Neural progenitor cell (in vitro differentiated cells): Measurements from ENCODE around the gene LRP1-AS. TPM values are rescaled to one million over a fixed set of nuclear protein-coding genes. Genes with fewer than 3 reads are reported as not detected.

Experiments used
- DNase-seq: peaks from one replicate; pipeline ENCODE4 v3.0.0-alpha.2; 2016; ENCODE audit warnings: low spot score
- H2AFZ ChIP-seq: fragments of 200-600 bp; sonication (generic); replicated peaks from 2 replicates; pipeline ENCODE4 v1.6.1; 2016; ENCODE audit warnings: antibody characterized with exemption
- H3F3A ChIP-seq: fragments of 200-600 bp; sonication (generic); 2 replicates; pipeline ENCODE4 v1.6.1; 2016; ENCODE audit warnings: antibody characterized with exemption, low read depth
- H3K27ac ChIP-seq: fragments of 200-600 bp; sonication (generic); 2 replicates; pipeline ENCODE4 v1.5.1; 2016; ENCODE audit warnings: mild to moderate bottlenecking
- H3K27me3 ChIP-seq: fragments of 200-600 bp; sonication (generic); 2 replicates; pipeline ENCODE4 v1.6.1; 2016; ENCODE audit warnings: mild to moderate bottlenecking, moderate library complexity
- H3K36me3 ChIP-seq: fragments of 200-600 bp; sonication (generic); 2 replicates; pipeline ENCODE4 v1.5.1; 2016
- H3K4me1 ChIP-seq: fragments of 200-600 bp; sonication (generic); 2 replicates; pipeline ENCODE4 v1.6.1; 2016; ENCODE audit warnings: mixed run types
- H3K4me2 ChIP-seq: fragments of 200-600 bp; sonication (generic); 2 replicates; pipeline ENCODE4 v1.6.1; 2016
- H3K4me3 ChIP-seq: fragments of 200-600 bp; sonication (generic); 2 replicates; pipeline ENCODE4 v1.5.1; 2016
- H3K79me2 ChIP-seq: fragments of 200-600 bp; sonication (generic); 2 replicates; pipeline ENCODE4 v1.6.1; 2016; ENCODE audit warnings: low read depth
- H3K9ac ChIP-seq: fragments of 200-600 bp; sonication (generic); 2 replicates; pipeline ENCODE4 v1.6.1; 2016
- H3K9me3 ChIP-seq: fragments of 200-600 bp; sonication (generic); 2 replicates; pipeline ENCODE4 v1.5.1; 2016; ENCODE audit warnings: low read depth
- H4K20me1 ChIP-seq: fragments of 200-600 bp; sonication (generic); 2 replicates; pipeline ENCODE4 v1.6.1; 2016; ENCODE audit warnings: low read depth
- H3K27ac Mint-ChIP-seq: 3 replicates; pipeline ENCODE4 v1.8.0; 2021; ENCODE audit warnings: mixed read lengths
- H3K27me3 Mint-ChIP-seq: 2 replicates; pipeline ENCODE4 v1.8.0; 2022; ENCODE audit warnings: low read depth, mild to moderate bottlenecking, inconsistent platforms, moderate library complexity, mixed read lengths; ENCODE audit not compliant: insufficient read depth
- H3K36me3 Mint-ChIP-seq: 3 replicates; pipeline ENCODE4 v1.8.0; 2021; ENCODE audit warnings: mixed read lengths
- H3K4me1 Mint-ChIP-seq: 3 replicates; pipeline ENCODE4 v1.8.0; 2021; ENCODE audit warnings: mixed read lengths
- H3K4me3 Mint-ChIP-seq: 3 replicates; pipeline ENCODE4 v1.8.0; 2021; ENCODE audit warnings: mild to moderate bottlenecking, moderate library complexity, mixed read lengths
- H3K9me3 Mint-ChIP-seq: 3 replicates; pipeline ENCODE4 v1.8.0; 2020; ENCODE audit warnings: mixed read lengths
- CTCF ChIP-seq: fragments of 200-600 bp; sonication (generic); IDR thresholded peaks from 2 replicates; pipeline ENCODE4 v1.5.1; 2017; ENCODE audit warnings: antibody characterized with exemption, mild to moderate bottlenecking
- EZH2 ChIP-seq: fragments of 200-600 bp; sonication (generic); IDR thresholded peaks from 2 replicates; pipeline ENCODE4 v1.6.1; 2017; ENCODE audit warnings: antibody characterized with exemption, mild to moderate bottlenecking, moderate library complexity
- EZH2phosphoT487 ChIP-seq: fragments of 200-600 bp; sonication (generic); IDR thresholded peaks from 2 replicates; pipeline ENCODE4 v1.6.1; 2017; ENCODE audit warnings: antibody characterized with exemption
- total RNA-seq: library from RNA; depleted of rRNA; stranded (reverse); fragments of >200 nt; gene quantifications from 2 replicates; pipeline ENCODE4 v1.2.3, GENCODE V29; 2015; ENCODE audit warnings: low replicate concordance

Gene LRP1-AS
- total RNA-seq, 1 donor from 2014 or later: not detected

- H3K36me3 Mint-ChIP-seq: no peaks in the 10 kb centered on the region
- Histone ChIP-seq H3K79me2 (peaks cover 86% of the 10 kb centered on the region), H4K20me1 (peaks cover 77% of the 10 kb centered on the region), H3K4me3 (no peak overlapping the region), H3F3A (peaks cover 35% of the 10 kb centered on the region), H3K9ac (no peak overlapping the region), H3K4me2 (peak overlapping the region; percentile 36), H3K27ac (no peak overlapping the region), H3K27me3 (no peaks in the 10 kb centered on the region), H3K9me3 (no peaks in the 10 kb centered on the region), H3K36me3 (no peaks in the 10 kb centered on the region), H3K4me1 (peaks cover 55% of the 10 kb centered on the region), H2AFZ (no peak overlapping the region)
- peaks cover 69% of the 10 kb centered on the region for H3K4me1 Mint-ChIP-seq
- TF ChIP-seq EZH2phosphoT487 (no peak), CTCF (no peak), EZH2 (no peak)
- peaks cover 2% of the 10 kb centered on the region for H3K27me3 Mint-ChIP-seq
- DNase-seq: no peak
- H3K9me3 Mint-ChIP-seq: no peaks in the 10 kb centered on the region
- no peak overlapping the region for H3K27ac Mint-ChIP-seq
- H3K4me3 Mint-ChIP-seq: peak overlapping the region; percentile 1
Measured at GRCh38 chr12:57131896-57132744, 15.3 kb downstream of the LRP1-AS start.

- Histone ChIP-seq H3K27me3 (no peaks in the 10 kb centered on the region), H3K4me2 (peak overlapping the region; percentile 87), H4K20me1 (peaks cover 66% of the 10 kb centered on the region), H3F3A (peaks cover 43% of the 10 kb centered on the region), H3K79me2 (peaks cover 74% of the 10 kb centered on the region), H3K36me3 (no peaks in the 10 kb centered on the region), H3K9ac (no peak overlapping the region), H3K9me3 (no peaks in the 10 kb centered on the region), H3K4me3 (no peak overlapping the region), H2AFZ (no peak overlapping the region), H3K27ac (no peak overlapping the region), H3K4me1 (peaks cover 49% of the 10 kb centered on the region)
- Mint-ChIP-seq H3K4me1 (peaks cover 69% of the 10 kb centered on the region), H3K36me3 (no peaks in the 10 kb centered on the region), H3K27ac (no peak overlapping the region), H3K27me3 (peaks cover 5% of the 10 kb centered on the region), H3K4me3 (peak overlapping the region; percentile 66), H3K9me3 (no peaks in the 10 kb centered on the region)
- TF ChIP-seq EZH2phosphoT487 (no peak), CTCF (no peak), EZH2 (no peak)
- no peak for DNase-seq
Measured at GRCh38 chr12:57130941-57131340, 16.5 kb downstream of the LRP1-AS start.

GRCh38 chr12:57129889-57130288, 17.5 kb downstream of the LRP1-AS start:
- Histone ChIP-seq H3K27ac (no peak overlapping the region), H3K27me3 (no peaks in the 10 kb centered on the region), H3K4me1 (peaks cover 39% of the 10 kb centered on the region), H3K79me2 (peaks cover 64% of the 10 kb centered on the region), H3K36me3 (no peaks in the 10 kb centered on the region), H3K4me3 (peak overlapping the region; percentile 74), H2AFZ (no peak overlapping the region), H3F3A (peaks cover 35% of the 10 kb centered on the region), H4K20me1 (peaks cover 55% of the 10 kb centered on the region), H3K9me3 (no peaks in the 10 kb centered on the region), H3K9ac (no peak overlapping the region), H3K4me2 (peak overlapping the region; percentile 87)
- TF ChIP-seq EZH2phosphoT487 (no peak), CTCF (no peak), EZH2 (no peak)
- DNase-seq: no peak
- Mint-ChIP-seq H3K4me1 (peaks cover 58% of the 10 kb centered on the region), H3K27me3 (peaks cover 8% of the 10 kb centered on the region), H3K4me3 (peak overlapping the region; percentile 93), H3K27ac (peak overlapping the region; percentile 77), H3K9me3 (no peaks in the 10 kb centered on the region), H3K36me3 (no peaks in the 10 kb centered on the region)
